ENCODE data around the gene CELF5. TPM values are rescaled to one million over a fixed set of nuclear protein-coding genes. Genes with fewer than 3 reads are reported as not detected.

The CELF5 gene
- total and polyA plus RNA-seq, 7 donors: 0.06 TPM; not detected in 6

- H3K27me3 ChIP-seq (ENCODE audit: insufficient read depth in 3 of 3, low read length in 2 of 3): no peaks in the 10 kb centered on the region
- H3K4me1 ChIP-seq: peaks cover 23% of the 10 kb centered on the region
- ATAC-seq: peak; percentile 83 to 90 (median 88)
Observed at GRCh38 chr19:3343619-3344502, 119.4 kb downstream of the CELF5 start.

GRCh38 chr19:3344608-3345598, 120.4 kb downstream of the CELF5 start:
- intact Hi-C loops (cut with DNase I): loop anchor here (5.0 kb wide), 1 partner anchor 87 kb away; no protein-coding TSS in a partner anchor
- 90 to 92% (median 90%) methylated on average over 22 to 25 of the region's 25 CpGs for WGBS, 3 donors
- no peak overlapping the region for H3K27ac ChIP-seq

More at GRCh38 chr19:3343619-3344502, 119.4 kb downstream of the CELF5 start:
- peak overlapping the region; percentile 44 for H3K4me3 ChIP-seq
- no peaks in the 10 kb centered on the region for H3K9me3 ChIP-seq
- intact Hi-C loops (cut with DNase I): no loop called here
- 12 to 31% (median 16%) methylated on average over 26 of the region's 26 CpGs for WGBS, 3 donors
- H3K36me3 ChIP-seq (ENCODE audit: insufficient read depth in 1 of 2, low read depth in 1 of 2): no peaks in the 10 kb centered on the region
- TF ChIP-seq CTCF (IDR thresholded peaks at IDR 0.05): no peak
- H3K27ac ChIP-seq: peak overlapping the region; percentile 57
- DNase-seq: peak; percentile 87 to 91

GRCh38 chr19:3345850-3346460, 121.5 kb downstream of the CELF5 start:
- Histone ChIP-seq H3K27ac (peak overlapping the region; percentile 53), H3K4me1 (peaks cover 23% of the 10 kb centered on the region), H3K4me3 (no peak overlapping the region), H3K27me3 (ENCODE audit: insufficient read depth in 3 of 3, low read length in 2 of 3) (no peaks in the 10 kb centered on the region), H3K36me3 (ENCODE audit: insufficient read depth in 1 of 2, low read depth in 1 of 2) (no peaks in the 10 kb centered on the region), H3K9me3 (no peaks in the 10 kb centered on the region)
- no peak for TF ChIP-seq CTCF (IDR thresholded peaks at IDR 0.05)
- intact Hi-C loops (cut with DNase I): loop anchor here (5.0 kb wide), 1 partner anchor 86 kb away; no protein-coding TSS in a partner anchor
- no peak for DNase-seq
- 47 to 59% (median 52%) methylated on average over 15 of the region's 15 CpGs for WGBS, 3 donors
- ATAC-seq: peak in 1 of 4 donors; percentile 13

More at GRCh38 chr19:3344608-3345598, 120.4 kb downstream of the CELF5 start:
- no peak for DNase-seq
- Histone ChIP-seq H3K4me3 (no peak overlapping the region), H3K9me3 (no peaks in the 10 kb centered on the region), H3K36me3 (ENCODE audit: insufficient read depth in 1 of 2, low read depth in 1 of 2) (no peaks in the 10 kb centered on the region), H3K27me3 (ENCODE audit: insufficient read depth in 3 of 3, low read length in 2 of 3) (no peaks in the 10 kb centered on the region), H3K4me1 (peaks cover 23% of the 10 kb centered on the region)
- TF ChIP-seq CTCF (IDR thresholded peaks at IDR 0.05): no peak
- no peak for ATAC-seq

Other genes with a start within 250 kb of the CELF5 start
- gene TLE6, start 247.1 kb upstream of the CELF5 start, total RNA-seq: under 1 TPM in 3 of 4 donors, not detected in 1; 0.50 to 0.89 (median 0.68) TPM
- 1 to 10 TPM in 2 of 3 donors, under 1 TPM in 1; 0.96 to 2.2 (median 1.5) TPM for gene TLE6, start 247.1 kb upstream of the CELF5 start, polyA plus RNA-seq
- 10 to 100 TPM; 28.6 to 42.5 (median 36.1) TPM for gene TLE2, start 195.4 kb upstream of the CELF5 start, total RNA-seq
- gene TLE2, start 195.4 kb upstream of the CELF5 start, polyA plus RNA-seq: 10 to 100 TPM; 23.5 to 35.1 (median 31.8) TPM
- gene TLE5, start 162.2 kb upstream of the CELF5 start, total RNA-seq: 100 to 1,000 TPM; 390 to 607 (median 551) TPM
- 100 to 1,000 TPM; 450 to 786 (median 780) TPM for gene TLE5, start 162.2 kb upstream of the CELF5 start, polyA plus RNA-seq
- 10 to 100 TPM; 46.7 to 62.4 (median 52.0) TPM for gene GNA11, start 130.3 kb upstream of the CELF5 start, total RNA-seq
- gene GNA11, start 130.3 kb upstream of the CELF5 start, polyA plus RNA-seq: 10 to 100 TPM; 32.9 to 85.2 (median 33.4) TPM
- gene GNA15, start 88.6 kb upstream of the CELF5 start, total RNA-seq: 1 to 10 TPM in 3 of 4 donors, under 1 TPM in 1; 0.91 to 1.9 (median 1.3) TPM
- under 1 TPM; 0.18 to 0.56 (median 0.31) TPM for gene GNA15, start 88.6 kb upstream of the CELF5 start, polyA plus RNA-seq
- under 1 TPM; 0.40 to 0.79 (median 0.70) TPM for gene S1PR4, start 45.9 kb upstream of the CELF5 start, total RNA-seq
- gene S1PR4, start 45.9 kb upstream of the CELF5 start, polyA plus RNA-seq: under 1 TPM; 0.63 to 0.94 (median 0.77) TPM
- gene NCLN, start 38.7 kb upstream of the CELF5 start, total RNA-seq: 10 to 100 TPM; 15.4 to 60.9 (median 28.5) TPM
- gene NCLN, start 38.7 kb upstream of the CELF5 start, polyA plus RNA-seq: 10 to 100 TPM; 26.1 to 86.1 (median 63.7) TPM
- 100 to 1,000 TPM; 209 to 439 (median 325) TPM for gene NFIC, start 141.9 kb downstream of the CELF5 start, total RNA-seq
- gene NFIC, start 141.9 kb downstream of the CELF5 start, polyA plus RNA-seq: 100 to 1,000 TPM in 2 of 3 donors, 10 to 100 TPM in 1; 100.0 to 270 (median 165) TPM

All from psoas muscle (tissue), 8 donors.